H1 (cell line): ENCODE measurements around the gene TFDP1. TPM values are rescaled to one million over a fixed set of nuclear protein-coding genes. Genes with fewer than 3 reads are reported as not detected.
A peak's percentile ranks its signal among the peaks of the same experiment; 100 is the strongest.

Experiments
- EP300 ChIP-seq, 2 experiments: IDR thresholded peaks; 1 replicate in 1 of 2; 2 replicates in 1 of 2; pipeline ENCODE4 v1.6.1; 2011 to 2012; ENCODE audit warnings: low read depth in 2 of 2, low read length in 2 of 2, mild to moderate bottlenecking in 2 of 2, borderline replicate concordance in 1 of 2, inconsistent platforms in 1 of 2, moderate library complexity in 1 of 2
- GABPA ChIP-seq: IDR thresholded peaks from 2 replicates; pipeline ENCODE4 v1.6.1; 2011; ENCODE audit warnings: mild to moderate bottlenecking, low read length, moderate library complexity, borderline replicate concordance; ENCODE audit not compliant: insufficient read depth
- SP1 ChIP-seq: IDR thresholded peaks from 2 replicates; pipeline ENCODE4 v1.6.1; 2011; ENCODE audit warnings: low read depth, low read length
- SP4 ChIP-seq: IDR thresholded peaks from 2 replicates; pipeline ENCODE4 v1.6.1; 2012; ENCODE audit warnings: low read length, inconsistent platforms
- TAF7 ChIP-seq: optimal IDR thresholded peaks from 2 replicates; pipeline ENCODE3; 2011; ENCODE audit warnings: low read depth, mild to moderate bottlenecking, inconsistent platforms, low read length, moderate library complexity, borderline replicate concordance
- TCF12 ChIP-seq: IDR thresholded peaks from 2 replicates; pipeline ENCODE4 v1.6.1; 2011; ENCODE audit warnings: low read depth, mild to moderate bottlenecking, low read length
- TEAD4 ChIP-seq: IDR thresholded peaks from 2 replicates; pipeline ENCODE4 v1.6.1; 2012; ENCODE audit warnings: low read depth, low read length, inconsistent platforms, mixed read lengths
- YY1 ChIP-seq: IDR thresholded peaks from 2 replicates; pipeline ENCODE4 v1.6.1; 2011; ENCODE audit warnings: low read depth, mild to moderate bottlenecking, low read length
- polyA plus RNA-seq, 7 experiments: library from polyadenylated mRNA; depleted of rRNA in 3 of 7; stranded (reverse) in 5 of 7; unstranded in 2 of 7; fragments of >200 nt in 5 of 7; fragments of 200-250 nt in 2 of 7; gene quantifications; 1 replicate in 5 of 7; 2 replicates in 1 of 7; 4 replicates in 1 of 7; pipeline versions ENCODE4 v1.2.1 to v1.2.3, GENCODE V29; 2011 to 2013; ENCODE audit warnings: missing spikeins in 2 of 7, mixed read lengths in 2 of 7
- total RNA-seq: library from RNA; stranded (reverse); fragmentation: NEBNext Ultra II Directional; extraction: Animal tissue kit (Norgen Biotek cat#: 25700); gene quantifications from 2 replicates; pipeline ENCODE4 v1.2.1, GENCODE V29; 2021
- TF ChIP-seq, protein P1 (sequence below): fragments of 300-600 bp; sonication (generic); IDR thresholded peaks from 2 replicates; pipeline ENCODE4 v1.7.1; 2012; ENCODE audit warnings: low read length, moderate library complexity, mild to moderate bottlenecking, inconsistent platforms; ENCODE audit not compliant: insufficient replicate concordance
- TF ChIP-seq, protein P2 (sequence below): IDR thresholded peaks from 2 replicates; pipeline ENCODE4 v1.6.1; 2012; ENCODE audit warnings: inconsistent platforms

The TFDP1 gene
- total and polyA plus RNA-seq, 2 of the 8 experiments (the other 6 are each of a cell fraction or from before 2014, with no cell fraction given), result 43.6 to 81.9 TPM

DNA sequence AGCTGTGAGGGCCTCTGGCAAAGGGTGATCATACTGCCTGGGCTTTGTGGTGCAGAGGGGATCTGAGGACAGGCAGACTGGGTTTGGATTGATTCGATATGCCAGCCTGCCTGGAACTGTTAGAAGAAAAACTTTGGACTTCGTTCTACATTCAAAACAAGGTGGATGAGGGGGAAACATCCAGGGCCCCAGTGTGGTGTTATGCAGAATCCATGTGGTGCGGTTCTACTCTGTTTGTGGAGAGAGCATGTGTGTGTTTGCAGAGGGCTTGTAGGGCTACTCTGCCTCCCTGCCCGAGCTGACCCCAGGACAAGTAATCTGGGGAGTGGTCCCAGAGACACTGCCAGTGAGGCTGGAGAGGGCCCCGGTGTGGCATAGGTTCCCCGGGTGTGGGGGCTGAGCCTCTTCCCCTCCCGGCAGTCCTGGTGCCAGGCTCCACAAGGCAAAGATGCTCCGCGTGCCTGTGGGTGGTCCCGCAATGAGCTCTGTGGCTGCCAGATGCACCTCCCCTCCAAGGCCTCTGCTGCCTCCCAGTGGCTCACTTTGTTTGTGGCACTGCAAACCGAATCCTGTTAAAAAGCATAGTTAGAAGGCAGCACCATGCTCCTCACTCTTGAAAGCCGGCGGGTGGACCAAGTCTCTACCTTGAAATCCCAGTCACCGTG is 22.3 kb upstream of the TFDP1 start (continued):
- TF ChIP-seq TCF12 (no peak), TAF7 (no peak), EP300 (IDR thresholded peaks at IDR 0.05; ENCODE audit: borderline replicate concordance in 1 of 2, low read depth in 2 of 2, low read length in 2 of 2) (no peak), GABPA (peak; percentile 63; the same call in 1 of the 2 replicates), SP4 (no peak), YY1 (peak; percentile 38; the same call in 1 of the 2 replicates), TEAD4 (no peak), SP1 (no peak)
- TF ChIP-seq, protein P1, sequence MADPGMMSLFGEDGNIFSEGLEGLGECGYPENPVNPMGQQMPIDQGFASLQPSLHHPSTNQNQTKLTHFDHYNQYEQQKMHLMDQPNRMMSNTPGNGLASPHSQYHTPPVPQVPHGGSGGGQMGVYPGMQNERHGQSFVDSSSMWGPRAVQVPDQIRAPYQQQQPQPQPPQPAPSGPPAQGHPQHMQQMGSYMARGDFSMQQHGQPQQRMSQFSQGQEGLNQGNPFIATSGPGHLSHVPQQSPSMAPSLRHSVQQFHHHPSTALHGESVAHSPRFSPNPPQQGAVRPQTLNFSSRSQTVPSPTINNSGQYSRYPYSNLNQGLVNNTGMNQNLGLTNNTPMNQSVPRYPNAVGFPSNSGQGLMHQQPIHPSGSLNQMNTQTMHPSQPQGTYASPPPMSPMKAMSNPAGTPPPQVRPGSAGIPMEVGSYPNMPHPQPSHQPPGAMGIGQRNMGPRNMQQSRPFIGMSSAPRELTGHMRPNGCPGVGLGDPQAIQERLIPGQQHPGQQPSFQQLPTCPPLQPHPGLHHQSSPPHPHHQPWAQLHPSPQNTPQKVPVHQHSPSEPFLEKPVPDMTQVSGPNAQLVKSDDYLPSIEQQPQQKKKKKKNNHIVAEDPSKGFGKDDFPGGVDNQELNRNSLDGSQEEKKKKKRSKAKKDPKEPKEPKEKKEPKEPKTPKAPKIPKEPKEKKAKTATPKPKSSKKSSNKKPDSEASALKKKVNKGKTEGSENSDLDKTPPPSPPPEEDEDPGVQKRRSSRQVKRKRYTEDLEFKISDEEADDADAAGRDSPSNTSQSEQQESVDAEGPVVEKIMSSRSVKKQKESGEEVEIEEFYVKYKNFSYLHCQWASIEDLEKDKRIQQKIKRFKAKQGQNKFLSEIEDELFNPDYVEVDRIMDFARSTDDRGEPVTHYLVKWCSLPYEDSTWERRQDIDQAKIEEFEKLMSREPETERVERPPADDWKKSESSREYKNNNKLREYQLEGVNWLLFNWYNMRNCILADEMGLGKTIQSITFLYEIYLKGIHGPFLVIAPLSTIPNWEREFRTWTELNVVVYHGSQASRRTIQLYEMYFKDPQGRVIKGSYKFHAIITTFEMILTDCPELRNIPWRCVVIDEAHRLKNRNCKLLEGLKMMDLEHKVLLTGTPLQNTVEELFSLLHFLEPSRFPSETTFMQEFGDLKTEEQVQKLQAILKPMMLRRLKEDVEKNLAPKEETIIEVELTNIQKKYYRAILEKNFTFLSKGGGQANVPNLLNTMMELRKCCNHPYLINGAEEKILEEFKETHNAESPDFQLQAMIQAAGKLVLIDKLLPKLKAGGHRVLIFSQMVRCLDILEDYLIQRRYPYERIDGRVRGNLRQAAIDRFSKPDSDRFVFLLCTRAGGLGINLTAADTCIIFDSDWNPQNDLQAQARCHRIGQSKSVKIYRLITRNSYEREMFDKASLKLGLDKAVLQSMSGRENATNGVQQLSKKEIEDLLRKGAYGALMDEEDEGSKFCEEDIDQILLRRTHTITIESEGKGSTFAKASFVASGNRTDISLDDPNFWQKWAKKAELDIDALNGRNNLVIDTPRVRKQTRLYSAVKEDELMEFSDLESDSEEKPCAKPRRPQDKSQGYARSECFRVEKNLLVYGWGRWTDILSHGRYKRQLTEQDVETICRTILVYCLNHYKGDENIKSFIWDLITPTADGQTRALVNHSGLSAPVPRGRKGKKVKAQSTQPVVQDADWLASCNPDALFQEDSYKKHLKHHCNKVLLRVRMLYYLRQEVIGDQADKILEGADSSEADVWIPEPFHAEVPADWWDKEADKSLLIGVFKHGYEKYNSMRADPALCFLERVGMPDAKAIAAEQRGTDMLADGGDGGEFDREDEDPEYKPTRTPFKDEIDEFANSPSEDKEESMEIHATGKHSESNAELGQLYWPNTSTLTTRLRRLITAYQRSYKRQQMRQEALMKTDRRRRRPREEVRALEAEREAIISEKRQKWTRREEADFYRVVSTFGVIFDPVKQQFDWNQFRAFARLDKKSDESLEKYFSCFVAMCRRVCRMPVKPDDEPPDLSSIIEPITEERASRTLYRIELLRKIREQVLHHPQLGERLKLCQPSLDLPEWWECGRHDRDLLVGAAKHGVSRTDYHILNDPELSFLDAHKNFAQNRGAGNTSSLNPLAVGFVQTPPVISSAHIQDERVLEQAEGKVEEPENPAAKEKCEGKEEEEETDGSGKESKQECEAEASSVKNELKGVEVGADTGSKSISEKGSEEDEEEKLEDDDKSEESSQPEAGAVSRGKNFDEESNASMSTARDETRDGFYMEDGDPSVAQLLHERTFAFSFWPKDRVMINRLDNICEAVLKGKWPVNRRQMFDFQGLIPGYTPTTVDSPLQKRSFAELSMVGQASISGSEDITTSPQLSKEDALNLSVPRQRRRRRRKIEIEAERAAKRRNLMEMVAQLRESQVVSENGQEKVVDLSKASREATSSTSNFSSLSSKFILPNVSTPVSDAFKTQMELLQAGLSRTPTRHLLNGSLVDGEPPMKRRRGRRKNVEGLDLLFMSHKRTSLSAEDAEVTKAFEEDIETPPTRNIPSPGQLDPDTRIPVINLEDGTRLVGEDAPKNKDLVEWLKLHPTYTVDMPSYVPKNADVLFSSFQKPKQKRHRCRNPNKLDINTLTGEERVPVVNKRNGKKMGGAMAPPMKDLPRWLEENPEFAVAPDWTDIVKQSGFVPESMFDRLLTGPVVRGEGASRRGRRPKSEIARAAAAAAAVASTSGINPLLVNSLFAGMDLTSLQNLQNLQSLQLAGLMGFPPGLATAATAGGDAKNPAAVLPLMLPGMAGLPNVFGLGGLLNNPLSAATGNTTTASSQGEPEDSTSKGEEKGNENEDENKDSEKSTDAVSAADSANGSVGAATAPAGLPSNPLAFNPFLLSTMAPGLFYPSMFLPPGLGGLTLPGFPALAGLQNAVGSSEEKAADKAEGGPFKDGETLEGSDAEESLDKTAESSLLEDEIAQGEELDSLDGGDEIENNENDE, result no peak
- TF ChIP-seq, protein P2, sequence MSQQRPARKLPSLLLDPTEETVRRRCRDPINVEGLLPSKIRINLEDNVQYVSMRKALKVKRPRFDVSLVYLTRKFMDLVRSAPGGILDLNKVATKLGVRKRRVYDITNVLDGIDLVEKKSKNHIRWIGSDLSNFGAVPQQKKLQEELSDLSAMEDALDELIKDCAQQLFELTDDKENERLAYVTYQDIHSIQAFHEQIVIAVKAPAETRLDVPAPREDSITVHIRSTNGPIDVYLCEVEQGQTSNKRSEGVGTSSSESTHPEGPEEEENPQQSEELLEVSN, result 0 out of 2 replicates have a peak, but pooled peaks have one; percentile 8
